ENCODE data around the gene USP36. TPM values are rescaled to one million over a fixed set of nuclear protein-coding genes. Genes with fewer than 3 reads are reported as not detected.
A peak's percentile ranks its signal among the peaks of the same experiment; 100 is the strongest.

Gene USP36
- total RNA-seq, 1 donor from 2014 or later = 53.4 TPM

DNA sequence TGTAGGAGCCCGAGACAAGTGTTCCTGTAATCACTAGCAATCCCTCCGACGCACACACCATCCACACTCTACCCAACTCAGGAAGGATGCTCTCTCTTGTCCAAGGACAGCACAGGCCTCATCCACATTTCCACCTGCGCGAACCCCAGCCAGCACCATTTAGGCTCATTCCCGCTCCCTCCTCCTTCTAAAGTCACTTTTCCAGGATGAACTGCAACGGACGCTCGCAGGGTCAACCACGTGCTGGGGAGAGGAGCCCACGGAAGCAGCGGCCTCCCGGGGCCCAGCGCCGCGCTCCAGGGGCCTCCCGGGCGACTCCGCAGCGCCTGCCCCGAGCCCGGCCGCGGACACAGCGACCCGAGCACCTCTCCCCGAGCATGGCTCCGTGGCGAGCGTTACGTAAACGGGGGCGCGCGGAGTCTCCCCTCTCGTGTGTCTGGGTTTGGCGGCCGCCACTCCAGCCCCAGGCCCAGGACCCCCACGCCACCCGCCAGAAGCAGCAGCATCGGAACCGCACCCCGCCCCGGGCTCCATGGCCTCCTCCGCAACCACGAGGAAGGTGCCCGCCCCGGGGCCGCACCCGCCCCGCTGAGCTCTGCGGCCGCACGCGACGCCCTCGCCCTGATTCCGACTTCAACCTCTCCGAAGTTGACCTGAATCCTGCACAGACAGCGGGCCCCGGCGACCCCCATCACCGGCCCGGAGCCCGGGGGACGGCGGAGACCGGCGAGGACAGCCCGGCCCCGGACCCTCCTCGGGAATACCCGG is 668 bp downstream of the USP36 start:
- H3K4me1 Mint-ChIP-seq (ENCODE audit: unreplicated experiment) = peaks cover 21% of the 10 kb centered on the region
- no peaks in the 10 kb centered on the region for H3K9me3 Mint-ChIP-seq

DNA sequence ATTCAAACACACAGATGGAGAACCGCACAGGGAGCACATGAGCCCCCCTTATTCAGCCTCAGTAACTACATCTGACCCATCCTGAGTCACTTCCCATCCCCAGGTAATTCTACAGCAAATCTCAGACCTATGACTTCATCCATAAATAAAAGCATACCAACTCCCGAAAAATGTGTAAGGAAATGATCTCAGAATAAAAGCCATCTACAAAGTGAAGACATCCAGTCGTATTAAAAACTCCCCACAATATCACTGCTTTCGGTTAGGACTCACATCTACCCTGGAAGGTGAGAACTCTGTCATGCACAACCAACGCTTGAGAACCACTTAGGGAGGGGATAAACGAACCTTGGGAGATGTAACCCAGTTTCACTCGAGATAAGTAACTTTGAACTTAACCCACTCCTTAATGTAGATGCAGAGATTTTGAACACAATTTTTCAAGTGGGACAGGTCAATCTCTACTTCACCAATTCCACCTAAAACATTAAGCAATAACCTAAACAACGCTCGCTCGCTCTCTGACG is 1.3 kb downstream of the USP36 start:
- H3K27me3 Mint-ChIP-seq = no peaks in the 10 kb centered on the region
- peaks cover 21% of the 10 kb centered on the region for H3K4me1 Mint-ChIP-seq (ENCODE audit: unreplicated experiment)
- TF ChIP-seq CTCF (conservative IDR thresholded peaks at IDR 0.05) = no peak
- H3K36me3 Mint-ChIP-seq = peaks cover 4% of the 10 kb centered on the region
- peak overlapping the region; percentile 94 for H3K4me3 Mint-ChIP-seq
- no peak for DNase-seq (ENCODE audit: extremely low spot score, unreplicated experiment)
- peak overlapping the region; percentile 89 for H3K27ac Mint-ChIP-seq
- H3K9me3 Mint-ChIP-seq = no peaks in the 10 kb centered on the region

More for the DNA sequence above, 668 bp downstream of the USP36 start:
- H3K27ac Mint-ChIP-seq = peak overlapping the region; percentile 98
- no peak for TF ChIP-seq CTCF (conservative IDR thresholded peaks at IDR 0.05)
- no peak for DNase-seq (ENCODE audit: extremely low spot score, unreplicated experiment)
- peaks cover 4% of the 10 kb centered on the region for H3K36me3 Mint-ChIP-seq
- H3K27me3 Mint-ChIP-seq = no peaks in the 10 kb centered on the region
- peak overlapping the region; percentile 94 for H3K4me3 Mint-ChIP-seq

DNA sequence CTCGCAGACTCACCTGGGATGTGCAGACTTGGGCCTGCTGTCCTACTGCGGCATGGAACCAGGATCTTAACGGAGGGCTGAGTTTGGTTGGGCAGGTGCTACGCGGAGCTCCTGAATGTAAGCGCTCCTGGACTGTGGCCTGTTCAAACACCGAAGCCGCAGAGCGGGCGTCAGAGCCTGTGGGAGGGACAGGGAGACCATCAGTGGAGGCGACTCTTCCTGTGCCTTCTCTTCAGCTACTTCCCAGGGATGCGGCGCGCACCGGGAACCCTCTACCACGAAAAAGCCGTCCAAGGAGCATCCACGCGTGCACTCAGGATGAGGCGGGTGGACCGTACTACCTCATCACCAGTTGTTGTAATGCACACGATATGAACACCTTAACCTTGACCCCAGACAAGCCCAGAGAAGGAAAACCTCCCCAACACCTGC is 2.0 kb downstream of the USP36 start:
- peaks cover 21% of the 10 kb centered on the region for H3K4me1 Mint-ChIP-seq (ENCODE audit: unreplicated experiment)
- DNase-seq (ENCODE audit: extremely low spot score, unreplicated experiment) = no peak
- peak overlapping the region; percentile 89 for H3K27ac Mint-ChIP-seq
- TF ChIP-seq CTCF (conservative IDR thresholded peaks at IDR 0.05) = no peak
- H3K27me3 Mint-ChIP-seq = no peaks in the 10 kb centered on the region
- H3K36me3 Mint-ChIP-seq = peaks cover 4% of the 10 kb centered on the region
- peak overlapping the region; percentile 94 for H3K4me3 Mint-ChIP-seq
- no peaks in the 10 kb centered on the region for H3K9me3 Mint-ChIP-seq

GRCh38 chr17:78836420-78837021 is 4.1 kb downstream of the USP36 start:
- no peak for DNase-seq (ENCODE audit: extremely low spot score, unreplicated experiment)
- Mint-ChIP-seq H3K4me3 (no peak overlapping the region), H3K36me3 (peaks cover 16% of the 10 kb centered on the region), H3K9me3 (no peaks in the 10 kb centered on the region), H3K4me1 (ENCODE audit: unreplicated experiment) (peaks cover 18% of the 10 kb centered on the region), H3K27ac (no peak overlapping the region), H3K27me3 (no peaks in the 10 kb centered on the region)
- no peak for TF ChIP-seq CTCF (conservative IDR thresholded peaks at IDR 0.05)

- no peak for DNase-seq (ENCODE audit: extremely low spot score, unreplicated experiment)
- H3K27me3 Mint-ChIP-seq = no peaks in the 10 kb centered on the region
- H3K4me3 Mint-ChIP-seq = no peak overlapping the region
- TF ChIP-seq CTCF (conservative IDR thresholded peaks at IDR 0.05) = no peak
- no peaks in the 10 kb centered on the region for H3K9me3 Mint-ChIP-seq
- H3K27ac Mint-ChIP-seq = no peak overlapping the region
- peaks cover 13% of the 10 kb centered on the region for H3K4me1 Mint-ChIP-seq (ENCODE audit: unreplicated experiment)
- peaks cover 23% of the 10 kb centered on the region for H3K36me3 Mint-ChIP-seq
These were observed 6.0 kb downstream of the USP36 start for GRCh38 chr17:78834571-78834970.

All from type B pancreatic cell (in vitro differentiated cells).